GM18511 (cell line): ENCODE measurements around the gene CYP3A5.
"Not testable (repeated sequence)": the region's sequence is repeated elsewhere in the genome, so short reads cannot be mapped to it uniquely, and the experiment has no call there.

Experiments used
- ATAC-seq: cut with Tn5 transposase; IDR thresholded peaks from one replicate; pipeline ENCODE4 v1.9.1; 2021; ENCODE audit warnings: mild to moderate bottlenecking, moderate library complexity; ENCODE audit not compliant: unreplicated experiment

The CYP3A5 gene

DNA sequence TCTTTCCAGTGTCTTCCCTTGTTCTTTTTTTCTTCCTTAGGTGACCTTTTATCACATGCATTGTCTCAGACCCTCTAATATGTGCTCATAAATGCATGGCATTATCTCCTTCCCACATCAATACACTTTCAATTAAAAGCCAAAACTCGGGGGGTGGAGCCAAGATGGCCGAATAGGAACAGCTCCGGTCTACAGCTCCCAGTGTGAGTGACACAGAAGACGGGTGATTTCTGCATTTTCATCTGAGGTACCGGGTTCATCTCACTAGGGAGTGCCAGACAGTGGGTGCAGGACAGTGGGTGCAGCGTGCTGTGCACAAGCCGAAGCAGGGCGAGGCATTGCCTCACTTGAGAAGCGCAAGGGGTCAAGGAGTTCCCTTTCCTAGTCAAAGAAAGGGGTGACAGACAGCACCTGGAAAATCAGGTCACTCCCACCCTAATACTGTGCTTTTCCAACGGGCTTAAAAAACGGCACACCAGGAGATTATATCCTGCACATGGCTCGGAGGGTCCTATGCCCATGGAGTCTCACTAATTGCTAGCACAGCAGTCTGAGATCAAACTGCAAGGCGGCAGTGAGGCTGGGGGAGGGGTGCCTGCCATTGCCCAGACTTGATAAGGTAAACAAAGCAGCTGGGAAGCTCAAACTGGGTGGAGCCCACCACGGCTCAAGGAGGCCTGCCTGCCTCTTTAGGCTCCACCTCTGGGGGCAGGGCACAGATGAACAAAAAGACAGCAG, 6.2 kb upstream of the CYP3A5 start:
- not testable (repeated sequence) for ATAC-seq

GRCh38 chr7:99685129-99685758, 5.4 kb upstream of the CYP3A5 start:
- ATAC-seq: no peak

DNA sequence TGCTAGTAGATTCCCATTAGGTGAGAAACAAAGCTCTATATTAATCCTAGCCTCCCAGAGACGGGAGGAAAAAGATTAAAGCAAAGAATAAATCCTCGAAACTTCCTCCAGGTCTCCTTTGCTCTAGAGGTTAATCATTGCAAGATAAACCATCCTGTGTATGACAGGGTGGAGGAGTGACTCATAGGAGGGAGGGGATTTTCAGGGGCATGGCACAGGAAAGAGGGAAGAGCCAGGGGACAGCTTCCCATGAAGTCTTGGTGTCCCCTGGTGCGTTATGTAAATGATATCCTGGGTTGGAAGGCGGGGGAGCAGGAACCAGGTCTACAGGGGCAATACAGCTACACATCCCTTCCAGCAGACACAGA, 780 bp downstream of the CYP3A5 start:
- no peak for ATAC-seq

- no peak for ATAC-seq
Measured at GRCh38 chr7:99677648-99678045, 2.1 kb downstream of the CYP3A5 start.

DNA sequence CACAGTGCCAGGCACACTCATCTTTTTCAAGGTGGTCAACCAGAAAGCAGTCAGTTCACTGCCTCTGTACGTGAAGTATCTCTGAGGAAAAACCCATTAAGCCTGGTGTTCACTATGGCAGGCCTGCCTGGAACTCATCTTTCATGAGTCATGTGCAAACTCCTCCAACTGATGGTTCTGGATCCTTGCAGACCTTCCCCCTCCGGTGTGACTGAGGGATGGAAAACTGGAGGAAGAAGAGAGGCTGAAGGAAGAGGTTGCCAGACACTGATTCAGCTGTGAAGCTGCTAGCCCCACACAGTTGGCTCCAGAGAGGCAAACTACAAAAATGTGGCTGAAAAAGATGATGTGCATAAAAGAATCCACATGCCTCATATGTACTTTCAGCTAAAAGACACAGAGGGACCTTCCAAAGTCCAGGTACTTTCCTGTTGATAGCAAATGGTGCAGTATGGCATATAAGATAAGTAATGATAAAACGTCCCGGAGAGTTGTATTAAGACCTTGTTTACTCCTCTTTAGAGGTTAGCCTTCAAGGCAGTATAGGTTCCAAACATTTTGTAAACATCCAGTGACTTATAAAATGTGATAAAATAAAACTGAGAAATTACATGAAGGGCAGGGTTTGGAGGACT, 2.7 kb downstream of the CYP3A5 start:
- no peak for ATAC-seq

DNA sequence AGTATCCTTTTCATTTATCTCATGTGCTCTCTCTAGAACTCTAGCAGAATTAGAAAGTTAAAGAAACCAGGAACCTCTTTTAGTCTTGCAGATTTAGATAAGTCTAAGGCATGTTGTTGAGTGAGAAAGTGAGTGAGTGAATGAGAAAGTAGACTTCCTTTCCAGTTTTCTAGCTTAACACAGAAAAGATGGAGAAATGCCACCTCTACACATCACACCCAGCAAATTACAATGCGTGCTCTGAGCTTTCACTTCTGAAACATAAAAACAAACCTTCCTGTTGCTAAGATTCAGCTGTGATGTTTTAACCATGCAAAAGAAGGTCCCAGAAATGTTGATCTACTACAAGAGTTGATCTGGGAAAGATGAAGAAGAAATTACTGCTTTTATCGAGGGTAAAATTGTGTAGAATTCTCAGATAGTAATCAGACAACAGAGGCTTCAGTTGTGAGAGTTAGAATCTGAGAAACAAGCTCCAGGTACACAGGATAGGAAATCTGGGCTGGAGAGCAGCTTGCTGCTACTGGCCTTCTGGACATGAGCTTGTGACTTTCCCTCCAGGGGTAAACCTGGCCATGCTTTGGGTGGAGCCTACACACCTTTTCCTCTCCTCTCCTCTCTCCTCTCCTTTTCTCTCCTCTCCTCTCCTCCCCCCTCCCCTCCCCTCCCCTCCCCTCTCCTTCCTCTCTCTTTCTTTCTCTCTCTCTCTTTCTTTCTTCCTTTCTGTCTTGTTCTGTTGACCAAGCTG, 4.6 kb downstream of the CYP3A5 start:
- ATAC-seq: no peak

DNA sequence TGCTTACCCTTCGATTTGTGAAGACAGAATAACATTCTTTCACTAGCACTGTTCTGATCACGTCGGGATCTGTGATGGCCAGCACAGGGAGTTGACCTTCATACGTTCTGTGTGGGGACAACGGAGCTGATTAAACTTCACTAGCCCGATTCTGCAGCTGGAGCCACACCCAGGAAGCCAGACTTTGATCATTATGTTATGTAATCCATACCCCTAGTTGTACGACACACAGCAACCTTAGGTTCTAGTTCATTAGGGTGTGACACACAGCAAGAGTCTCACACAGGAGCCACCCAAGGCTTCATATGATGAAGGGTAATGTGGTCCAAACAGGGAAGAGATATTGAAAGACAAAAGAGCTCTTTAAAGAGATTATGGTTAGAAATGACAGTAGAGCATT, 7.2 kb downstream of the CYP3A5 start:
- ATAC-seq: no peak

- ATAC-seq: no peak
Measured at GRCh38 chr7:99669782-99670181, 10.0 kb downstream of the CYP3A5 start.

DNA sequence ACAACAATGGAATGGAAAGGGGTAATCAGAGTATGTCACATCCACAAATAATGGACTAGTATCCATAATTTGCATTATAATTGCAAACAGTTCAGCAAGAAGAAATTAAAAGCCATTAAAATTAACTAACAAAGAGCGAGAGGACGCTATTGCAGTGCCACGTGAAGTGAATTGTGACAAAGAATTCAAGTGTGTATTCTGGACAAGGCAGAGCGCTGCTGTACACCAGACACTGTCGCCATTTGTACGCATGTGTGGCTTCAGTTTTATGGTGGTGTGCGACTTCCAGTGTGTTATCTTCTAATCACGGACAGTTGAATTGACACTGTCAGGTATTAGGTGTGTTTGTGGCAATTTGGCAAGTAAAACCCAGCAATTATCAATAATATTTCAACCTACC, 11.3 kb downstream of the CYP3A5 start:
- ATAC-seq: no peak

DNA sequence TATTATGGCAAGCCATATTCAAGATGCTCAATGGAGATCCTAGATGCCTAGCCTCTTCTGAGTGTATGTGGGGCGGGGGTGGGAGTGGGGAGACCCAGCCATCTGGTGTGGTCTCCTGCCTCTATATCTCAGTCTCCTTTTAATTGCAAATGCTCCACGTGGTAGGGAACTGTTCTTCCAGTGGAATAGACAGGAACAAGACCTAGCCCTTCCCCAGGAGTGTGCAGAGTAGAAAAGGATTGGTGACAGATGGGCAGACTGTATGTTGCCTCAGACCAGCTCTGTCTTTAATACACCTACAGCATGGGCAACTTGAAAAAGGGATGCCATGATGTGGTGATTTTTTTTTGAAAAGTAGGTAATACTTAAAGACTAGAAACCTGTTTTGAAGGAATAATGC, 12.6 kb downstream of the CYP3A5 start:
- no peak for ATAC-seq

GRCh38 chr7:99666013-99666395, 13.8 kb downstream of the CYP3A5 start:
- no peak for ATAC-seq

DNA sequence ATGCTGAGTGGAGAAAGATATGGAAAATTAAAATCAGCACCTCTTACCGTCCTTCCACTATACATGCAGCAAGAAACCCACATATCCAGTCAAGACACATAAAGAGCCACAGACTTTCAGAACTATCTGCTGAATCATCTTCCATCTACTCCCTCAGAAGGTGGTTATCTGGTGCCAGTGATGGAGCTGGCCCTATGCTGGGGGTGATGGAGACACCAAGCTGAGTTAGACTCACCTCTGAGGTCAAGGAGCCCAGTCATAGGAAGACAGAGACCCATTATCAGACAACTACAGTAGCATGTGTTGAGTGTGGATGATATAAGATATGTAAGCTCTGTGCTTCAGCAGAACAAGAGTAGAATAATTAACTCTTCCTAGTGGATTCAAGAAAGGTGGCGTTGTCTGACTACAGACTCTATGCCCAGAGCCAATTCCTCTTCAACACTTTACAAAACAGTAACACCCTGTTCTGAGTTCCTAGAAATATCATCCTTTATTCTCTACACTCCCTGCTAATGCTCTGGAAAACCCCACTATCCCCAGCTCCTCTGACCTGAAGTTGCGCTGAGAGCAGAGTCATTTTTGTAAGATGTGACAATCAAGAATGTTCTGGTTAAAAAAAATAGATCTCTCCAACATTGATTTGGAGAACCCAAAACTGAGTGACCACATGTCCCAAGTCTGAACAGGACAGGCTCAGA, 14.3 kb downstream of the CYP3A5 start:
- no peak for ATAC-seq

GRCh38 chr7:99657879-99658278, 21.9 kb downstream of the CYP3A5 start:
- ATAC-seq: not testable (repeated sequence)

- ATAC-seq: not testable (repeated sequence)
Measured at GRCh38 chr7:99654626-99655025, 25.2 kb downstream of the CYP3A5 start.

DNA sequence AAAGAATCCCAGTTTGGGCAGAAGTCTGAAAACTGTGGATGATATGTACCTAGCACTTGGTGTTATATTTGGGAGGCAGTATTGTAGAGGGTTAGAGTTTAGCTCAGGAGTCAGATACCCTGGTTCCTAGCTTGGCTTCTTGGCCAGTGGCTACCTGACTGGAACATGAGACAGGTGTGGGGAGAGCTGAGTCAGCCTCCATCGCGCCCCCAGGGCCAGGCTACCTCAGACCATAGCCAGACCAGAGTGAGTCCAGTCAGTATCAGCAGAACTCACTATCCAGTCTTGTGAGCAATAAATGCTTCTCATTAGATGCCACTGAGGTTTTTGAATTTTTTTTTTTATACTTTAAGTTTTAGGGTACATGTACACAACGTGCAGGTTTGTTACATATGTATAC, 26.0 kb downstream of the CYP3A5 start:
- no peak for ATAC-seq

DNA sequence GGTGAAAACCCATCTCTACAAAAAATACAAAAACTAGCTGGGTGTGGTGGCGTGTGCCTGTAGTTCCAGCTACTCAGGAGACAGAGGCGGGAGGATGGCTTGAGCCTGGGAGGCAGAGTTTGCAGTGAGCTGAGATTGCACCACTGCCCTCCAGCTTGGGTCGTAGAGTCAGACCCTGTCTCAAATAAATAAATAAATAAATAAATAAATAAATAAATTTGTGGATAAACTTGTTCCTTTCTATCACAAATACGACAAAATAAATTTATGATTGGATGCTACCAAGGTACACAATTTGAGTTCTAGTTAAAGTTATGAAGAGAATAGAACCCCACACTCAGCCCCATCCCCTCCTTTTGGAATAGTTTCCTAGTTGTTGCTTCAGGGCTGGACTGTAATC, 26.5 kb downstream of the CYP3A5 start:
- ATAC-seq: not testable (repeated sequence)

- ATAC-seq: no peak
Measured at GRCh38 chr7:99652671-99653070, 27.1 kb downstream of the CYP3A5 start.

DNA sequence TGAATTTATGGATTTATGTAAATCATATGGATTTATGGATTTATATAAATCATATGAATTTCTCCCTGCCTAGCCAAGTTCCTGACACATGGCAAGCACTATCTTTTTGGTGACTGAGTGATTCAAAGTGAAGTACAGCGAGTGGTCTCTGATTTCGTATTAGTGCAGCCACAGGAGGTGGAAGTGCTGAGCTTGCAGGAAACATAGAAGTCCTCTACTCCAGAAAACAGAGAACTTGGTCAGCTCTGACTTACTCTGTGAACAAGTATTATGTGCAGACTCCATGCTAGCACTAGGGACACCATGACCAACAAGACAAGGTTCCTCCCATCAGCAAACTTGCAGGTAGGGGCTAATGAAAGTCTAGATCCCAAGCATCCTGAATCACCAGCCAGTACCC, 28.5 kb downstream of the CYP3A5 start:
- no peak for ATAC-seq

GRCh38 chr7:99648843-99649242, 31.0 kb downstream of the CYP3A5 start:
- ATAC-seq: no peak

DNA sequence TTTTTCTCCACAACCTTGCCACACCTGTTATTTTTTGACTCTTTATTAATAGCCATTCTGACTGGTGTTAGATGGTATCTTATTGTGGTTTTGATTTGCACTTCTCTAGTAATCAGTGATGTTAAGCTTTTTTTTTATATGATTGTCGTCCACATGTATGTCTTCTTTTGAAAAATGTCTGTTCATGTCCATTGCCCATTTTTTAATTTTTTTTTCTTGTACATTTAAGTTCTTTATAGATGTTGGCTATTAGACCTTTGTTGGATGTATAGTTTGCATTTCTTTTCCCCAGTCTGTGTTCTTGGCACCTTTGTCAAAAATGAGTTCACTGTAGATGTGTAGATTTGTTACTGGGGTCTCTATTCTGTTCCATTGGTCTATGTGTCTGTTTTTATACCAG, 34.2 kb downstream of the CYP3A5 start:
- no peak for ATAC-seq

GRCh38 chr7:99644431-99644830, 35.4 kb downstream of the CYP3A5 start:
- ATAC-seq: no peak
